PFSK-1 (cell line): ENCODE data around the gene ST6GALNAC3.

Source experiments
- SIN3A ChIP-seq: IDR thresholded peaks from 2 replicates; pipeline ENCODE4 v1.6.1; 2012; ENCODE audit warnings: mild to moderate bottlenecking, low read length, moderate library complexity, borderline replicate concordance; ENCODE audit not compliant: insufficient read depth
- TF ChIP-seq, protein P1 (sequence below), 2 experiments: IDR thresholded peaks; 2 replicates each; pipeline versions ENCODE4 v1.6.1 to v1.8.0; 2011 to 2012; ENCODE audit warnings: low read depth in 2 of 2, low read length in 2 of 2, control low read depth in 1 of 2, inconsistent platforms in 1 of 2, mild to moderate bottlenecking in 1 of 2, moderate library complexity in 1 of 2; ENCODE audit not compliant: insufficient read depth in 1 of 2

ST6GALNAC3 gene

DNA sequence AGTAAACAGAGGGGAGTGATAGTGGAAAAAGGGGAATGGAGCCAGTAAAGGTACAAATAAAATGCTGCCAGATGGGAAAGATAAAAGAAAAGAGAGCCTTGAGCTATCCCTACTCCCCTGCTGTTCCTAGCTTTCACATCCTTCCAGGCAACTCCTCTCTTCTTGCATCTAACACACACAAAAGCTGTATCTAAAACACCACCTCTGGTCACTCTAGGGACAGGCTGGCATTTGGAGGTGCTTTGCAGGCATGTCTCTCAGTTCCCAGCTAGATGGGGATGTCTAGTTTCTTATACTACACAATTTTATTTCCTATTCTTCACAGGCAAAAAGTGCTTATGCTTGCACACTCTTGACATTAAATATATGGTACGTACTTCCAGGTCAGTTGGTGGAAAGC is 607.6 kb downstream of the ST6GALNAC3 start:
- TF ChIP-seq SIN3A = no peak
- TF ChIP-seq, protein P1, sequence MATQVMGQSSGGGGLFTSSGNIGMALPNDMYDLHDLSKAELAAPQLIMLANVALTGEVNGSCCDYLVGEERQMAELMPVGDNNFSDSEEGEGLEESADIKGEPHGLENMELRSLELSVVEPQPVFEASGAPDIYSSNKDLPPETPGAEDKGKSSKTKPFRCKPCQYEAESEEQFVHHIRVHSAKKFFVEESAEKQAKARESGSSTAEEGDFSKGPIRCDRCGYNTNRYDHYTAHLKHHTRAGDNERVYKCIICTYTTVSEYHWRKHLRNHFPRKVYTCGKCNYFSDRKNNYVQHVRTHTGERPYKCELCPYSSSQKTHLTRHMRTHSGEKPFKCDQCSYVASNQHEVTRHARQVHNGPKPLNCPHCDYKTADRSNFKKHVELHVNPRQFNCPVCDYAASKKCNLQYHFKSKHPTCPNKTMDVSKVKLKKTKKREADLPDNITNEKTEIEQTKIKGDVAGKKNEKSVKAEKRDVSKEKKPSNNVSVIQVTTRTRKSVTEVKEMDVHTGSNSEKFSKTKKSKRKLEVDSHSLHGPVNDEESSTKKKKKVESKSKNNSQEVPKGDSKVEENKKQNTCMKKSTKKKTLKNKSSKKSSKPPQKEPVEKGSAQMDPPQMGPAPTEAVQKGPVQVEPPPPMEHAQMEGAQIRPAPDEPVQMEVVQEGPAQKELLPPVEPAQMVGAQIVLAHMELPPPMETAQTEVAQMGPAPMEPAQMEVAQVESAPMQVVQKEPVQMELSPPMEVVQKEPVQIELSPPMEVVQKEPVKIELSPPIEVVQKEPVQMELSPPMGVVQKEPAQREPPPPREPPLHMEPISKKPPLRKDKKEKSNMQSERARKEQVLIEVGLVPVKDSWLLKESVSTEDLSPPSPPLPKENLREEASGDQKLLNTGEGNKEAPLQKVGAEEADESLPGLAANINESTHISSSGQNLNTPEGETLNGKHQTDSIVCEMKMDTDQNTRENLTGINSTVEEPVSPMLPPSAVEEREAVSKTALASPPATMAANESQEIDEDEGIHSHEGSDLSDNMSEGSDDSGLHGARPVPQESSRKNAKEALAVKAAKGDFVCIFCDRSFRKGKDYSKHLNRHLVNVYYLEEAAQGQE (IDR thresholded peaks at IDR 0.05; ENCODE audit: insufficient read depth in 1 of 2, low read depth in 2 of 2, low read length in 2 of 2) = no peak
